ENCODE results near the gene VPREB3.

- TF ChIP-seq CTCF (conservative IDR thresholded peaks at IDR 0.05; ENCODE audit: low read depth, low read length) (no peak), EZH2 (IDR thresholded peaks at IDR 0.05; ENCODE audit: borderline replicate concordance, low read depth, low read length, poor library complexity, severe bottlenecking) (no peak)
Measured at GRCh38 chr22:23779083-23779482, 24.9 kb upstream of the VPREB3 start.

Measured in A673 (cell line).